ENCODE results near the gene OXCT1. TPM values are rescaled to one million over a fixed set of nuclear protein-coding genes. Genes with fewer than 3 reads are reported as not detected.

The OXCT1 gene
- total and polyA plus RNA-seq, 4 experiments from 2014 or later, result 30.1 to 37.5 (median 33.1) TPM

DNA sequence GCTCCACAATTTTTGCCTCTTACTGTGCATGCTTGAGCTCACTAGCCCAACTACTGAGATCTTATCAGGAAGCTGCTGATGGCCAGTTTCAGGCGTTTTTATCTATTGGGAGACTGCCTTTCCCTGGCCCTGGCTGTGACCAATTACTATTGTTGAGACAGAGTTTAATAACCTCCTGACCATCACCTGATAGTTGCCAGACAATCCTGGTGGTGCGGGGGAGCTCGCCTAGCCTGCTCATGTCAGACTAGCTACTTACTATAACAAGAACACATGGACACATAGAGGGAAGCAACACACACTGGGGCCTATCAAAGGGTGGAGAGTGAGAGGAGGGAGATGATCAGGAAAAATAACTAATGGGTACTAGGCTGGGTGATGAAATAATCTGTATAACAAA is 13.0 kb upstream of the OXCT1 start:
- CTCF ChIA-PET (ENCODE audit: partially characterized antibody), result no interaction called here
- no peak overlapping the region for H3K27ac Mint-ChIP-seq

GRCh38 chr5:41882765-41883164 is 12.5 kb upstream of the OXCT1 start:
- POLR2A ChIA-PET (ENCODE audit: partially characterized antibody), result interaction anchor here (1.3 kb wide), 1 partner anchor 21 kb away, joined by 3 read pairs; the partner anchor contains the start of gene RIMOC1

More for the DNA sequence above, 13.0 kb upstream of the OXCT1 start:
- H3K9me3 ChIP-seq (ENCODE audit: control insufficient read depth in 1 of 2, low read length in 2 of 2), result no peaks in the 10 kb centered on the region
- Mint-ChIP-seq H3K27me3 (peaks cover 10 to 14% of the 10 kb centered on the region in 2 donors), H3K4me3 (no peak overlapping the region), H3K36me3 (no peaks in the 10 kb centered on the region), H3K9me3 (no peaks in the 10 kb centered on the region), H3K4me1 (no peaks in the 10 kb centered on the region)
- no peaks in the 10 kb centered on the region for H3K27me3 ChIP-seq (ENCODE audit: insufficient read depth, low read length)
- H3K4me1 ChIP-seq (ENCODE audit: insufficient read depth, low read length), result no peaks in the 10 kb centered on the region
- no peak overlapping the region for H3K27ac ChIP-seq (ENCODE audit: low read depth, low read length)
- no peak overlapping the region for H3K4me3 ChIP-seq (ENCODE audit: low read length in 2 of 2)
- DNase-seq, result no peak
- no peaks in the 10 kb centered on the region for H3K36me3 ChIP-seq (ENCODE audit: insufficient read depth, low read length)
- intact Hi-C loops (cut with micrococcal nuclease), result no loop called here
- POLR2A ChIA-PET (ENCODE audit: partially characterized antibody), result interaction anchor here (1.3 kb wide), 1 partner anchor 21 kb away, joined by 3 read pairs; the partner anchor contains the start of gene RIMOC1

GRCh38 chr5:41878643-41879478 is 8.6 kb upstream of the OXCT1 start:
- H3K27me3 Mint-ChIP-seq, result peaks cover 5 to 9% of the 10 kb centered on the region in 2 donors
- no peak for DNase-seq
- ChIA-PET POLR2A (ENCODE audit: partially characterized antibody) (no interaction called here), CTCF (ENCODE audit: partially characterized antibody) (no interaction called here)
- Histone ChIP-seq H3K4me1 (ENCODE audit: insufficient read depth, low read length) (no peaks in the 10 kb centered on the region), H3K4me3 (ENCODE audit: low read length in 2 of 2) (no peak overlapping the region), H3K36me3 (ENCODE audit: insufficient read depth, low read length) (no peaks in the 10 kb centered on the region), H3K9me3 (ENCODE audit: control insufficient read depth in 1 of 2, low read length in 2 of 2) (no peaks in the 10 kb centered on the region), H3K27me3 (ENCODE audit: insufficient read depth, low read length) (no peaks in the 10 kb centered on the region), H3K27ac (ENCODE audit: low read depth, low read length) (no peak overlapping the region)
- H3K36me3 Mint-ChIP-seq, result no peaks in the 10 kb centered on the region
- no peak overlapping the region for H3K27ac Mint-ChIP-seq
- H3K4me1 Mint-ChIP-seq, result peaks cover 0 to 10% (median under 1%) of the 10 kb centered on the region in 4 donors
- H3K9me3 Mint-ChIP-seq, result no peaks in the 10 kb centered on the region
- intact Hi-C loops (cut with micrococcal nuclease), result no loop called here
- H3K4me3 Mint-ChIP-seq, result no peak overlapping the region

More at GRCh38 chr5:41882765-41883164, 12.5 kb upstream of the OXCT1 start:
- Histone ChIP-seq H3K27ac (ENCODE audit: low read depth, low read length) (no peak overlapping the region), H3K36me3 (ENCODE audit: insufficient read depth, low read length) (no peaks in the 10 kb centered on the region), H3K4me1 (ENCODE audit: insufficient read depth, low read length) (no peaks in the 10 kb centered on the region), H3K27me3 (ENCODE audit: insufficient read depth, low read length) (no peaks in the 10 kb centered on the region), H3K4me3 (ENCODE audit: low read length in 2 of 2) (no peak overlapping the region), H3K9me3 (ENCODE audit: control insufficient read depth in 1 of 2, low read length in 2 of 2) (no peaks in the 10 kb centered on the region)
- no peaks in the 10 kb centered on the region for H3K9me3 Mint-ChIP-seq
- no peaks in the 10 kb centered on the region for H3K36me3 Mint-ChIP-seq
- CTCF ChIA-PET (ENCODE audit: partially characterized antibody), result no interaction called here
- no peak overlapping the region for H3K27ac Mint-ChIP-seq
- peaks cover 12 to 14% of the 10 kb centered on the region in 2 donors for H3K27me3 Mint-ChIP-seq
- no peak overlapping the region for H3K4me3 Mint-ChIP-seq
- DNase-seq, result no peak
- intact Hi-C loops (cut with micrococcal nuclease), result no loop called here
- no peaks in the 10 kb centered on the region for H3K4me1 Mint-ChIP-seq

GRCh38 chr5:41878173-41878572 is 7.9 kb upstream of the OXCT1 start:
- no peak overlapping the region for H3K4me3 Mint-ChIP-seq
- CTCF ChIA-PET (ENCODE audit: partially characterized antibody), result no interaction called here

GRCh38 chr5:41877408-41877807 is 7.2 kb upstream of the OXCT1 start:
- Histone ChIP-seq H3K9me3 (ENCODE audit: control insufficient read depth in 1 of 2, low read length in 2 of 2) (no peaks in the 10 kb centered on the region), H3K36me3 (ENCODE audit: insufficient read depth, low read length) (no peaks in the 10 kb centered on the region), H3K4me1 (ENCODE audit: insufficient read depth, low read length) (no peaks in the 10 kb centered on the region), H3K27ac (ENCODE audit: low read depth, low read length) (no peak overlapping the region), H3K4me3 (ENCODE audit: low read length in 2 of 2) (no peak overlapping the region), H3K27me3 (ENCODE audit: insufficient read depth, low read length) (no peaks in the 10 kb centered on the region)
- no peaks in the 10 kb centered on the region for H3K36me3 Mint-ChIP-seq
- ChIA-PET CTCF (ENCODE audit: partially characterized antibody) (interaction anchor here (1.4 kb wide), 1 partner anchor 18 kb away, joined by 5 read pairs; no protein-coding TSS in a partner anchor), POLR2A (ENCODE audit: partially characterized antibody) (interaction anchor here (1.8 kb wide), 1 partner anchor 27 kb away, joined by 7 read pairs; the partner anchor contains the start of gene RIMOC1)
- peaks cover 5 to 6% of the 10 kb centered on the region in 2 donors for H3K27me3 Mint-ChIP-seq
- H3K9me3 Mint-ChIP-seq, result no peaks in the 10 kb centered on the region
- intact Hi-C loops (cut with micrococcal nuclease), result no loop called here
- H3K4me1 Mint-ChIP-seq, result peaks cover 0 to 10% (median under 1%) of the 10 kb centered on the region in 4 donors
- peak overlapping the region in 2 of 7 donors; percentile 34 to 50 for H3K27ac Mint-ChIP-seq
- DNase-seq, result no peak
- H3K4me3 Mint-ChIP-seq, result no peak overlapping the region

More at GRCh38 chr5:41878173-41878572, 7.9 kb upstream of the OXCT1 start:
- Histone ChIP-seq H3K4me3 (ENCODE audit: low read length in 2 of 2) (no peak overlapping the region), H3K27me3 (ENCODE audit: insufficient read depth, low read length) (no peaks in the 10 kb centered on the region), H3K36me3 (ENCODE audit: insufficient read depth, low read length) (no peaks in the 10 kb centered on the region), H3K4me1 (ENCODE audit: insufficient read depth, low read length) (no peaks in the 10 kb centered on the region), H3K9me3 (ENCODE audit: control insufficient read depth in 1 of 2, low read length in 2 of 2) (no peaks in the 10 kb centered on the region), H3K27ac (ENCODE audit: low read depth, low read length) (no peak overlapping the region)
- H3K36me3 Mint-ChIP-seq, result no peaks in the 10 kb centered on the region
- H3K27ac Mint-ChIP-seq, result no peak overlapping the region
- H3K9me3 Mint-ChIP-seq, result no peaks in the 10 kb centered on the region
- peaks cover 5 to 6% of the 10 kb centered on the region in 2 donors for H3K27me3 Mint-ChIP-seq
- intact Hi-C loops (cut with micrococcal nuclease), result no loop called here
- peaks cover 0 to 10% (median under 1%) of the 10 kb centered on the region in 4 donors for H3K4me1 Mint-ChIP-seq
- POLR2A ChIA-PET (ENCODE audit: partially characterized antibody), result no interaction called here
- DNase-seq, result no peak

- no peaks in the 10 kb centered on the region for H3K4me1 ChIP-seq (ENCODE audit: insufficient read depth, low read length)
- Mint-ChIP-seq H3K27ac (peak overlapping the region in 2 of 7 donors; percentile 53 to 65), H3K4me3 (no peak overlapping the region), H3K9me3 (no peaks in the 10 kb centered on the region), H3K4me1 (peaks cover 0 to 13% (median under 1%) of the 10 kb centered on the region in 4 donors), H3K36me3 (no peaks in the 10 kb centered on the region), H3K27me3 (peaks cover 5 to 6% of the 10 kb centered on the region in 2 donors)
- CTCF ChIA-PET (ENCODE audit: partially characterized antibody), result interaction anchor here (0.8 to 1.4 kb wide), 4 partner anchors 17 to 48 kb away, joined by 3 to 5 read pairs (median 4); partner anchors contain the start of gene FBXO4
- H3K27me3 ChIP-seq (ENCODE audit: insufficient read depth, low read length), result no peaks in the 10 kb centered on the region
- H3K27ac ChIP-seq (ENCODE audit: low read depth, low read length), result no peak overlapping the region
- POLR2A ChIA-PET (ENCODE audit: partially characterized antibody), result interaction anchor here (1.8 kb wide), 1 partner anchor 27 kb away, joined by 7 read pairs; the partner anchor contains the start of gene RIMOC1
- H3K9me3 ChIP-seq (ENCODE audit: control insufficient read depth in 1 of 2, low read length in 2 of 2), result no peaks in the 10 kb centered on the region
- H3K36me3 ChIP-seq (ENCODE audit: insufficient read depth, low read length), result no peaks in the 10 kb centered on the region
- no peak for DNase-seq
- intact Hi-C loops (cut with micrococcal nuclease), result no loop called here
- no peak overlapping the region for H3K4me3 ChIP-seq (ENCODE audit: low read length in 2 of 2)
Measured at GRCh38 chr5:41876678-41877077, 6.5 kb upstream of the OXCT1 start.

DNA sequence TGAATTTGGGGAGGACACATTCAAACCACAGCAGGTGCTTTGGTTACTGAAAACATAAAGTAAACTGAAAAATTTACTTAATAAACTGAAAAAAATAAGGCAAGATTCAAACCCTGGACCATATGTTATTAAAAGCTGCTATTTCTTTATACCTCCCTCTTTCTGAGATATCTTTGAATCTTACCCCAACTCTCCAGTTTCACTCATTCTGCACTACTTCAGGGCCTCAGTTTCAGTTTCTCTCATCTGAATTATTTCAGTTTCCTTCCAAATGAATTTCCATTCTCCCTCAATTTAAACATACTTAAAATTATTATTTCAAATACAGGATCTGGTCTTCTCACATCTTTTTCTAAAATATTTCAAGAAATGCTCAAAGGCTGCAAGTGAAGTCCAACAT is 4.9 kb upstream of the OXCT1 start:
- intact Hi-C loops (cut with micrococcal nuclease), result no loop called here
- peaks cover 4 to 5% of the 10 kb centered on the region in 2 donors for H3K27me3 Mint-ChIP-seq
- peaks cover 8 to 28% (median 10%) of the 10 kb centered on the region in 4 donors for H3K4me1 Mint-ChIP-seq
- ChIA-PET CTCF (ENCODE audit: partially characterized antibody) (interaction anchor here (0.8 kb wide), 1 partner anchor 19 kb away, joined by 4 read pairs; no protein-coding TSS in a partner anchor), POLR2A (ENCODE audit: partially characterized antibody) (interaction anchor here (0.5 to 2.1 kb wide), 2 partner anchors 29 to 1167 kb away, joined by 6 to 8 read pairs; partner anchors contain the start of gene RIMOC1)
- peaks cover 10% of the 10 kb centered on the region for H3K4me1 ChIP-seq (ENCODE audit: insufficient read depth, low read length)
- peak overlapping the region in 1 of 7 donors; percentile 35 for H3K27ac Mint-ChIP-seq
- H3K4me3 Mint-ChIP-seq, result peak overlapping the region in 6 of 8 donors; percentile 0 to 61 (median 22)
- DNase-seq, result no peak
- no peak overlapping the region for H3K27ac ChIP-seq (ENCODE audit: low read depth, low read length)
- no peaks in the 10 kb centered on the region for H3K9me3 ChIP-seq (ENCODE audit: control insufficient read depth in 1 of 2, low read length in 2 of 2)
- no peaks in the 10 kb centered on the region for H3K27me3 ChIP-seq (ENCODE audit: insufficient read depth, low read length)
- no peak overlapping the region for H3K4me3 ChIP-seq (ENCODE audit: low read length in 2 of 2)
- peaks cover 0 to 6% of the 10 kb centered on the region in 2 donors for H3K36me3 Mint-ChIP-seq
- no peaks in the 10 kb centered on the region for H3K36me3 ChIP-seq (ENCODE audit: insufficient read depth, low read length)
- peaks cover 0 to 2% (median 0%) of the 10 kb centered on the region in 8 donors for H3K9me3 Mint-ChIP-seq

Measured in CD4-positive, alpha-beta memory T cell (primary cell).